NCI-H128 (cell line): Measurements from ENCODE around the gene SLC38A1.
"Not testable (repeated sequence)": the region's sequence is repeated elsewhere in the genome, so short reads cannot be mapped to it uniquely, and the experiment has no call there.

ENCODE experiments used
- DNase-seq: peaks from one replicate; lab custom pipeline; 2025; ENCODE audit not compliant: unreplicated experiment; lab: John Stamatoyannopoulos, UW

The SLC38A1 gene

DNA sequence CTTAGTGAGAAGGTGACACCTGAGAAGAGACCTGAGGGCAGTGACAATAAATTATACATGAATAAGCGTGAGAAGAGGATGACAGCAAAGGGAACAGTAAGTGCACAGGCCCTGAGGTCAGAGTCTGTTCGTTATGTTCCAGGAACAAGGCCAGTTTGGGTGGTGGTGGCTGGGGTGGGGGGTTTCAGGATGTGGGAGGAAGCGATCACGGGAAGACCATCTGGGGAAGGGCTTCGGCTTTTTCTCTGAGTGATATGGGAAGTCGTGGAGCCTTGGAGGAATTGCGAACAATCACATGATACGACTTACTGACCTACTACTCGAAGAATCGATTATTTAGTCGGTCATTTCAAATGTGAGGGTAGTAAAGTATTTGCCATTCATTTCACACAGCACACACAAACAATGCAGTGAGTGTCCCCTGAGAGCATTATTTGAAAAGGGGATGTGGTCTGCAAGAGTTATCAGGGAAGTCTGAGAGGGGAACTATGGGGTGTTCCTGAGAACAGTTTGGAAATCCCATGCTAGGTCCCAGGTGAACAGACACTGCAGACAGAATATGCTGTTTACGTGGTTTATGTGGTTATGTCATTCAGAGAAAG, 94.7 kb downstream of the SLC38A1 start:
- DNase-seq = no peak

DNA sequence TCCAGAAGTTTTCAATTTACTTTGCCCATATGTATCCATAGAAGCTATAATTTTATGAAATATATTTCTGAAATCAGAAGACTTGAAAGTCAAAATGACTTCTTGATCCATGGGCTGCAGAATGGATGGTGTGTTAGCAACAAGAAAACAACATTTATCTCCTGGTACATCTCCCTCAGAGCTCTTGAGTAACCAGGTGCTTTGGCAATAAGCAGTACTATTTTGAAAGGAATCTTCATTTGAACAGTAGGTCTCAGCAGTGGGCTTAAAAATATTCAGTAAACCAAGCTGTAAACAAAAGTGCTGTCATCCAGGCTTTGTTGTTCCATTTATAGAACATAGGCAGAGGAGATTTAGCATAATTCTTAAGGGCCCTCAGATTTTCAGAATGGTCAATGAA, 100.4 kb downstream of the SLC38A1 start:
- DNase-seq = no peak

DNA sequence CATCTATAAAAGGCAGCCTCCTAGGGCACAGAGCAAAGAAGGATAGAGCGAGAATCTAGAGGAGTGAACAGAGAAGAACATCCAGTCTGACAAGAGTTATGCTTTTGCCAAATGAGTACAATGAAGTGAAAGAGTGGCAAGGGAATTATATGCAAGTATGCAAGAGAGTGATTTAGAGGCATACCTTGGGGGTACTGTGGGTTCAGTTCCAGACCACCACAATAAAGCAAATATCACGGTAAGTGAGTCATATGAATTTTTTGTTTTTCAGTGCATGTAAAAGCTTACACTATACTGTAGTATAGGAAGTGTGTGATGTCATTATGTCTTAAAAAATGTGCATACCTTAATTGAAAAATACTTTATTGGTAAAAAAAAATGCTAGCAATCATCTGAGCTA, 101.4 kb downstream of the SLC38A1 start:
- no peak for DNase-seq

DNA sequence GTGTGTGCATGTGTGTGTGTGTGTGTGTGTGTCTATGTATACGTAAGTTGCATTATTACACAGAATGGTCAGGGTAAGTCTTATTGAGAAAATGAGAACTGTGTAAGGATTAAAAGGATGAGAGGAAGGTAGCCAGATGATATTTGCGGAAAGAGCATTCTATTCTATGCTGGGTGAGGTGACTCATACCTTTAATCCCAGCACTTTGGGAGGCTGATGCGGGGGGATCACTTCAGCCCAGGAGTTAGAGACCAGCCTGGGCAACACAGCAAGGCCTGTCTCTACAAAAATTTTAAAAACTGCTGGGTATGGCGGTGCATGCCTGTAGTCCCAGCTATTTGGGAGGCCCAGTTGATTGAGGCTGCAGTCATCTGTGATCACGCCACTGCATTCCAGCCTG, 103.7 kb downstream of the SLC38A1 start:
- DNase-seq = no peak

- no peak for DNase-seq
Measured at GRCh38 chr12:46164186-46164761, 104.6 kb downstream of the SLC38A1 start.

- DNase-seq = not testable (repeated sequence)
Measured at GRCh38 chr12:46162549-46163076, 106.2 kb downstream of the SLC38A1 start.

GRCh38 chr12:46160981-46161690, 107.7 kb downstream of the SLC38A1 start:
- no peak for DNase-seq

DNA sequence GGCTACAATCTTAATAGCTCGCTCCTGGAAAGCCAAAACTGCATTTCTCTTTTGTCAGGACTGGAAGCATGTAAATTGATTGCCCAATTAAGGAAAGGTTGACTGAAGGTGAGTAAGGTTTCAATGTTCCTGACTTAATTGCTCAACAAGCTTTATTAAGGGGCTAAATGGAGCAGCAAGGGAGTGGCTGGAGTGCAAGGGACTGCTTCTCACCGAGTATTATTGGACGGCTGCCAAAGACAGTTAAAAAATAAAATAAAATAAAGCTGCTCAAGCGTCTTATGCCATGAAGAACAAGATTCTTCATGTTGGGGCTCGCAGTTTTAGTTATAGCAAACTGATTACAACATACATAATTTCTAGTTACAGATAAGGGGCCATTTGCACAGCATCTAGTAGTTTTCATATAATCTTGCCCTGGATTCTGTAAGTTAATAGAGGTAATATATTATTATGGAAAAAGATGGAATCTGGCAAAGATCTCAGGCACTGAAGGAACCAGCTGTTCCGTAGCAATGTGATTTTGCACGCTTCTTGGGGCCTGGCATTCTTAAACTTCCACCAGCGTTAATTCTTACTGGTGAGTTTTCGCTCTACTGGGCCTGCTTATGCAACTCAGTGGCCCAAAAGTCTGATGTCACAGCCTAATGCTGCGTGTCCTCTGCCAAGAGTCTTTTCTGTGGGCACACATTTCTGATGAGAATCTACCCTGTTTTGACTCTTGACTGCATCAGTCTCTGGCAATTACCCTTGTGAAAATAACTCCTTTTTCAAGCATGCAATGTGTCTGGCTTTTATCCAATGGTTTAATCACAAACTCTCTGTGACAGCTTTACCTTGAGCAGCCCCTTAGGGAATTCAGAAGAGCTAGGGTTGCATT, 108.5 kb downstream of the SLC38A1 start:
- peak; percentile 72 for DNase-seq

DNA sequence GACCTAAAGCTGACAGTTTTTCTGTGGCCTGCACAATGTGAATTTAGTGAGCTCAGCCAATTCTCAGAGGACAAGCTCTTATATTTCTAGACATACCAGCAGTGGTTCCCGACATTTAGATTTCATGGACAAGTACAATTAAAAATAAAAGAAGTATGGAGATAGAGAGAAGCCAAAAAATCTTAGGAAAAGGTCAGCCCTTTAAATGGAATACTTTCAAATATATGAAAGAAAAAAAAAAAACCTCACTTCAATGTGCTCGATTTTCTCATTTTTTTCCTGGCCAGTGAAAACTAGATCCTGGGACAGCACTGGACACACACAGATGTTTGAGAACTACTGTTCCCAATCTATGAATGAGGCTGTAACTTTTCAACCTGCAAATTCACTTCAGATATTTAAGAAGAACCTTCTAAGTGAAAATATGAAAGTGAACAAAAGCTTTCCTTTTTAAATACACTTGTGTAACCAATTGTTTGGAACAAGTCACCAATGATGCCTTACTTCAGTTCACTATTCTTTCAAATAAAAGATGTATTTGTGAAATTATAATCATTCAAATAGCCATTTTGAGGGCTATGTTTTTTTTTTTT, 109.4 kb downstream of the SLC38A1 start:
- no peak for DNase-seq

- DNase-seq = no peak
Measured at GRCh38 chr12:46158501-46158900, 110.3 kb downstream of the SLC38A1 start.

- no peak for DNase-seq
Measured at GRCh38 chr12:46154221-46154985, 114.4 kb downstream of the SLC38A1 start.

DNA sequence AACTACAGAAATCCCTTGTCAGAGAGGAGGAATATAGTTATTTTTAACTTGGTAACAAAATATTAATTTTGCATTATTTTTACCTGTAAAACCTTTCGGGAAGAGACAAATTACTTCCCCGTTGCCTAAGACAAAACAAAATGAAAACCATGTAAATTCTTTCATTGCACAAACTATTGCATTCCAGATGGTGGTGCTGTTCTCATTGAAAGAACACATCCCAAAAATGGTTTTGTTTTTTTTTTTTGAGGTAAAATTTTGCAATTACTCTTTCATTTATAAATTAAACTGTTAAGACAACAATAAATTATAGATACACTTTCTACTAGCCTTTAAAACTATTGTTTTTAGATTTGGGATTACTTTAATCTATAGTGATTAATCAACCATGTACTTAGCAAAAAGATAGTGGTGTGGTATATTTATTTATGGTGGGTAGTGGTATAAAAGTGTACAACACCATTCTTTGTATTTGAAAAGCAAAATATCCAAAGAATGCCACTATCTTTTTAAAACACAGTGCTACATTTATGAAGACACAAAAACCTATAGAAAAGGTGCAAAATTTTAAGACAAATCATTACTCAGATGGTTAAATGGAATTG, 115.5 kb downstream of the SLC38A1 start:
- no peak for DNase-seq

DNA sequence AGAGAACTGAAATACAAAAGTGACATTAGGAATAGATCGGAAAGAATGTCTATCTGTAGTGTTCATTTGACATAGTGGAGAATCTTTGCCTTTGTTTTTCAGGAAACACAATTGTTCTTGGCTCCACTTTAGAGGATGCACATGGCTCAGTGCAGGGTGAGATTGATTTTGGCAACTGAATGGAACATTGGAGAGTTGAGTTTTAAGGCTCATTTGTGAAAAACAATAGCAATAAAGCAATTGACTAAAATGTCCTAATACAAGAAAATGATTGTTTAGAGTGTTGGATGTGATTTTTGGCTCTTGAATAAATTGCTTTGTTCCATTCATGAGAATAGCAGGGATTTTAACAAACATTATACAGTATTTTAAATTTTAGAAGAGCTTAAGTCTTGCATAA, 116.4 kb downstream of the SLC38A1 start:
- no peak for DNase-seq

DNA sequence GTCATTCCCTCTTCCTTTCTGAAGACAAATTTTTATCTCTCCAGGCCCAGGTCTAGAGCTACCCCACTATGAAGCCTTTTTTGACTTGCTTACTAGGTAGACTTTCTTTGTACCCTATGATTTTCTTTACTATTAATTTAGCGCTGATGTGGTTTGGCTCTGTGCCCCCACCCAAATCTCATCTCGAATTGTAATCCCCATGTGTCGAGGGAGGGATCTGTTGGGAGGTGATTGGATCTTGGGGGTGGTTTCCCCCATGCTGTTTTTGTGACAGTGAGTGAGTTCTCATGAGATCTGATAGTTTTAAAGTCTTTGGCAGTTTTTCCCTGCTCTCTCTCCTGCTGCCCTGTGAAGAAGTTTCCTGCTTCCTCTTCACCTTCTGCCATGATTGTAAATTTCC, 118.1 kb downstream of the SLC38A1 start:
- DNase-seq = no peak

GRCh38 chr12:46149905-46150304, 118.9 kb downstream of the SLC38A1 start:
- no peak for DNase-seq

GRCh38 chr12:46149079-46149464, 119.8 kb downstream of the SLC38A1 start:
- DNase-seq = no peak

GRCh38 chr12:46148327-46149078, 120.3 kb downstream of the SLC38A1 start:
- no peak for DNase-seq

DNA sequence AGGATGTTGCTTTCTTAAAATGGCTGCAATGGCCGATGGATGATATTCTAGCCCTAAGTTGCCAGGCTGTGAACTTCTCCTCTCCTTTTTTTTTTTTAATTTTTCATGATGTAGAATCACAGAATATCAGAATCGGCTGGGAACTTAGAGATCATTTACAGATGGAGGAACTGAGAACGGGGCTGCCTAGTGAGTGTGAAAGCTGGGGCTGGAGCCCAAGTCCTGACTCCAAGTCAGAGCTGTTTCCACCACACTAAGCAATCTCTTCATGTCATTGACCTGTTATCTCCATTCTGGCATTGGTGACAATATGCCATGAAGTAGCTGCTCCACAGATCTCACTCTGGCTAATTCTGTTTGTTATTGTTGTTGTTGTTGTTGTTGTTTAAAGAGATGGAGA, 121.7 kb downstream of the SLC38A1 start:
- no peak for DNase-seq

DNA sequence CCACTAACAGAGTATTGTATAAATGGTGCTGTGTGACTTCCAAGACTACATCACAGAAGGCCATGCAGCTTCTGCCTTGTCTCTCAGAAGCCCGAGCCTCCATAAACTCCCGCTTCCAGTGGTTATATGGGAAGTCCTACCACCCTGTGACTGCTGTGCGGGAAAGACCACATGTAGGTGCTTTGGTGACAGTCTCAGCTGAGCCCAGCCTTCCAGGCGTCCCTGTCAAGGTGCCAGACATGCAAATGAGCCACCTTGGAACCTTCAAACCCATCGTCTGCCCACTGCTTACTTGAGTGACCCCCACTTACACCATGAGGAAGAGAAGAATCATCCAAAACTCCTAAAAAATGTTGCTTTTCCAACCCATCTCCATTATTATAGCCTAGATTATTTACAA, 123.0 kb downstream of the SLC38A1 start:
- no peak for DNase-seq
